GM12878 (cell line): ENCODE results near the gene TMEM217. TPM values are rescaled to one million over a fixed set of nuclear protein-coding genes. Genes with fewer than 3 reads are reported as not detected.

Experiments
- CBFB ChIP-seq: IDR thresholded peaks from 2 replicates; pipeline ENCODE4 v1.6.1; 2016; ENCODE audit warnings: antibody characterized with exemption, low read depth
- CEBPB ChIP-seq, 2 experiments: fragments of 150-350 bp in 1 of 2; IDR thresholded peaks; 2 replicates each; pipeline ENCODE4 v1.6.1; 2012 to 2014; ENCODE audit warnings: low read depth in 2 of 2, low read length in 2 of 2, borderline replicate concordance in 1 of 2, inconsistent platforms in 1 of 2
- CHD1 ChIP-seq: IDR thresholded peaks from 2 replicates; pipeline ENCODE4 v1.6.1; 2012; ENCODE audit warnings: low read depth, low read length, improper control_type of control experiment
- CREB1 ChIP-seq: IDR thresholded peaks from 2 replicates; pipeline ENCODE4 v1.6.1; 2012; ENCODE audit warnings: low read depth, mild to moderate bottlenecking, inconsistent platforms
- CREM ChIP-seq: IDR thresholded peaks from 2 replicates; pipeline ENCODE4 v1.6.1; 2014; ENCODE audit warnings: antibody characterized with exemption, low read depth
- DPF2 ChIP-seq: fragments of 450-650 bp; IDR thresholded peaks from 2 replicates; pipeline ENCODE4 v1.6.1; 2017; ENCODE audit warnings: mild to moderate bottlenecking
- EED ChIP-seq: sonication (generic); IDR thresholded peaks from 2 replicates; pipeline ENCODE4 v1.6.1; 2016; ENCODE audit warnings: antibody characterized with exemption, low read depth
- ETV6 ChIP-seq, 2 experiments: fragments of 450-650 bp in 1 of 2; IDR thresholded peaks in 1 of 2; conservative IDR thresholded peaks in 1 of 2; 2 replicates each; pipeline ENCODE4 v1.6.1; 2014; ENCODE audit warnings: antibody characterized with exemption in 1 of 2, borderline replicate concordance in 1 of 2, low read depth in 1 of 2, mild to moderate bottlenecking in 1 of 2, moderate library complexity in 1 of 2
- IRF4 ChIP-seq: IDR thresholded peaks from 2 replicates; pipeline ENCODE4 v1.6.1; 2011; ENCODE audit warnings: low read depth, low read length
- JUNB ChIP-seq: IDR thresholded peaks from 2 replicates; pipeline ENCODE4 v1.6.1; 2016; ENCODE audit warnings: antibody characterized with exemption, mild to moderate bottlenecking
- KDM1A ChIP-seq: fragments of 200-600 bp; sonication (generic); IDR thresholded peaks from 2 replicates; pipeline ENCODE4 v1.6.1; 2016; ENCODE audit warnings: borderline replicate concordance
- MEF2A ChIP-seq: IDR thresholded peaks from 2 replicates; pipeline ENCODE4 v1.6.1; 2011; ENCODE audit warnings: low read depth, mild to moderate bottlenecking, low read length, moderate library complexity; ENCODE audit not compliant: insufficient read depth
- MYB ChIP-seq: fragments of 150-350 bp; IDR thresholded peaks from 2 replicates; pipeline ENCODE4 v1.6.1; 2014; ENCODE audit warnings: mild to moderate bottlenecking, low read depth, low read length, borderline replicate concordance
- NFIC ChIP-seq: IDR thresholded peaks from 2 replicates; pipeline ENCODE4 v1.6.1; 2012; ENCODE audit warnings: low read depth, mild to moderate bottlenecking, inconsistent platforms, low read length, moderate library complexity
- NFYB ChIP-seq: IDR thresholded peaks from 2 replicates; pipeline ENCODE4 v1.6.1; 2011; ENCODE audit warnings: low read depth, mild to moderate bottlenecking, low read length, improper control_type of control experiment, moderate library complexity; ENCODE audit not compliant: insufficient read depth
- POLR2AphosphoS5 ChIP-seq: IDR thresholded peaks from 2 replicates; pipeline ENCODE4 v1.6.1; 2011; ENCODE audit warnings: mild to moderate bottlenecking, low read length, inconsistent platforms
- POU2F2 ChIP-seq: IDR thresholded peaks from 3 replicates; pipeline ENCODE4 v1.6.1; 2011; ENCODE audit warnings: low read depth, mild to moderate bottlenecking, low read length, borderline replicate concordance
- SIN3A ChIP-seq: IDR thresholded peaks from 2 replicates; pipeline ENCODE4 v1.6.1; 2012; ENCODE audit warnings: low read depth, low read length, improper control_type of control experiment
- SP1 ChIP-seq: IDR thresholded peaks from one replicate; pipeline ENCODE4 v1.6.1; 2011; ENCODE audit warnings: low read depth, low read length
- SREBF1 ChIP-seq: IDR thresholded peaks from 2 replicates; pipeline ENCODE4 v1.6.1; 2012; ENCODE audit warnings: mild to moderate bottlenecking, low read length
- SUZ12 ChIP-seq: fragments of 200-600 bp; sonication (generic); IDR thresholded peaks from one replicate; pipeline ENCODE4 v1.6.1; 2018; ENCODE audit warnings: antibody characterized with exemption, mild to moderate bottlenecking; ENCODE audit not compliant: unreplicated experiment
- WRNIP1 ChIP-seq: IDR thresholded peaks from 2 replicates; pipeline ENCODE4 v1.6.1; 2011; ENCODE audit warnings: low read depth, low read length, improper control_type of control experiment, borderline replicate concordance
- ZNF384 ChIP-seq: IDR thresholded peaks from 2 replicates; pipeline ENCODE4 v1.6.1; 2012; ENCODE audit warnings: low read depth, mild to moderate bottlenecking, low read length, improper control_type of control experiment, borderline replicate concordance
- polyA plus RNA-seq, 11 experiments: library from polyadenylated mRNA; depleted of rRNA in 4 of 11; unstranded in 6 of 11; stranded (reverse) in 5 of 11; fragments of >200 nt; fragmentation: Nextera tagmentation in 4 of 11; fragmentation: Illumina TruSeq in 1 of 11; extraction: Ambion mirVana in 4 of 11; extraction: Trizol in 1 of 11; gene quantifications; 1 replicate in 1 of 11; 2 replicates in 10 of 11; pipeline versions ENCODE4 v1.2.1 to v1.2.3, GENCODE V29; 2011 to 2016; ENCODE audit warnings: inconsistent platforms in 2 of 11, missing spikeins in 2 of 11, low read depth in 1 of 11
- total RNA-seq, 4 experiments: library from RNA; depleted of rRNA in 3 of 4; stranded (reverse); fragments of >200 nt in 3 of 4; fragmentation: Illumina TruSeq in 1 of 4; extraction: Trizol in 1 of 4; gene quantifications; 2 replicates each; pipeline versions ENCODE4 v1.2.1 to v1.2.3, GENCODE V29; 2013 to 2021
- TF ChIP-seq, protein P1 (sequence below): fragments of 450-650 bp; IDR thresholded peaks from 2 replicates; pipeline ENCODE4 v1.6.1; 2017; ENCODE audit warnings: mild to moderate bottlenecking, moderate library complexity

The TMEM217 gene
- total and polyA plus RNA-seq, 10 of the 15 experiments (the other 5 are each of a cell fraction or from before 2014, with no cell fraction given) = 1.3 to 4.5 (median 2.3) TPM

DNA sequence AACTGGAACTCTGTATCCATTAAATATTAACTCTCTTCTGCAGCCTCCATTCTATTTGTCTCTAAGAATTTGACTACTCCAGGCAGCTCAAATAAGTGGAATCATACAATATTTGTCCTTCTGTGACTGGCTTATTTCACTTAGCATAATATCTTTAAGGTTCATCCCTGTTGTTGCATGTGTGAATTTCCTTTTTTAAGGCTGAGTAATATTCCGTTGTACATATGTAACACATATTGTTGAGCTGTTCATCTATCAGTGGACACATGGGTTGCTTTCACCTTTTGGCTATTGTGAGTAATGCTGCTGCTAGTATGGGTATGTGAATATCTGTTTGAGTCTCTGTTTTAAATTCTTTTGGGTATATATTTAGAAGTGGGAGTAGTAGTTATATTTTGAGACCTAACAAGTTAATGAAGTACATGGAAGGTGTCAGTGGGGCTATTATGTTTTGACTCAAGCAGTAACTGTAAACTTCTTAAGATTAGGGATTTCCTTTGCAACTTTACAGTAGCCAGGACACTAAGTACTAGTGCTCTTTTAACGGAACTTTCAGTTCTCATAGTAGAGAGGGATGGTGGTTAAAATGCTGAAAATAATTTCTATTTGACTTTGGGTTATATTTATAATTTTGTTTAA is 29.7 kb upstream of the TMEM217 start (continued):
- TF ChIP-seq ZNF384 (no peak), JUNB (0 out of 2 replicates have a peak, but pooled peaks have one; percentile 56), SIN3A (no peak), NFYB (no peak), NFIC (peak; percentile 76), IRF4 (0 out of 2 replicates have a peak, but pooled peaks have one; percentile 20), SREBF1 (no peak), SP1 (no peak), DPF2 (no peak), ETV6 (conservative IDR thresholded peaks at IDR 0.05 in 1 of 2, IDR thresholded peaks at IDR 0.05 in 1 of 2; ENCODE audit: borderline replicate concordance in 1 of 2, low read depth in 1 of 2) (peak in 1 of 2 experiments; percentile 13; a peak in 1 of 4 replicates), CREM (no peak), CHD1 (no peak), WRNIP1 (no peak), CEBPB (IDR thresholded peaks at IDR 0.05; ENCODE audit: borderline replicate concordance in 1 of 2, low read depth in 2 of 2, low read length in 2 of 2) (0 out of 4 replicates have a peak, but pooled peaks of 1 of the 2 experiments have one; percentile 32), MEF2A (peak; percentile 88), POU2F2 (no peak), CBFB (no peak), SUZ12 (no peak), MYB (no peak), CREB1 (no peak), KDM1A (no peak), POLR2AphosphoS5 (no peak), EED (no peak)
- TF ChIP-seq, protein P1, sequence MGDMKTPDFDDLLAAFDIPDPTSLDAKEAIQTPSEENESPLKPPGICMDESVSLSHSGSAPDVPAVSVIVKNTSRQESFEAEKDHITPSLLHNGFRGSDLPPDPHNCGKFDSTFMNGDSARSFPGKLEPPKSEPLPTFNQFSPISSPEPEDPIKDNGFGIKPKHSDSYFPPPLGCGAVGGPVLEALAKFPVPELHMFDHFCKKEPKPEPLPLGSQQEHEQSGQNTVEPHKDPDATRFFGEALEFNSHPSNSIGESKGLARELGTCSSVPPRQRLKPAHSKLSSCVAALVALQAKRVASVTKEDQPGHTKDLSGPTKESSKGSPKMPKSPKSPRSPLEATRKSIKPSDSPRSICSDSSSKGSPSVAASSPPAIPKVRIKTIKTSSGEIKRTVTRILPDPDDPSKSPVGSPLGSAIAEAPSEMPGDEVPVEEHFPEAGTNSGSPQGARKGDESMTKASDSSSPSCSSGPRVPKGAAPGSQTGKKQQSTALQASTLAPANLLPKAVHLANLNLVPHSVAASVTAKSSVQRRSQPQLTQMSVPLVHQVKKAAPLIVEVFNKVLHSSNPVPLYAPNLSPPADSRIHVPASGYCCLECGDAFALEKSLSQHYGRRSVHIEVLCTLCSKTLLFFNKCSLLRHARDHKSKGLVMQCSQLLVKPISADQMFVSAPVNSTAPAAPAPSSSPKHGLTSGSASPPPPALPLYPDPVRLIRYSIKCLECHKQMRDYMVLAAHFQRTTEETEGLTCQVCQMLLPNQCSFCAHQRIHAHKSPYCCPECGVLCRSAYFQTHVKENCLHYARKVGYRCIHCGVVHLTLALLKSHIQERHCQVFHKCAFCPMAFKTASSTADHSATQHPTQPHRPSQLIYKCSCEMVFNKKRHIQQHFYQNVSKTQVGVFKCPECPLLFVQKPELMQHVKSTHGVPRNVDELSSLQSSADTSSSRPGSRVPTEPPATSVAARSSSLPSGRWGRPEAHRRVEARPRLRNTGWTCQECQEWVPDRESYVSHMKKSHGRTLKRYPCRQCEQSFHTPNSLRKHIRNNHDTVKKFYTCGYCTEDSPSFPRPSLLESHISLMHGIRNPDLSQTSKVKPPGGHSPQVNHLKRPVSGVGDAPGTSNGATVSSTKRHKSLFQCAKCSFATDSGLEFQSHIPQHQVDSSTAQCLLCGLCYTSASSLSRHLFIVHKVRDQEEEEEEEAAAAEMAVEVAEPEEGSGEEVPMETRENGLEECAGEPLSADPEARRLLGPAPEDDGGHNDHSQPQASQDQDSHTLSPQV = no peak
